Tibial nerve (tissue), 3 donors: ENCODE data around the gene CYP19A1.

Experiments
- CTCF ChIP-seq, 5 experiments: fragments of 200-600 bp in 3 of 5; fragments of 450-650 bp in 2 of 5; sonication (generic) in 3 of 5; IDR thresholded peaks; one replicate each; pipeline ENCODE4 v1.5.1; 2016 to 2019; ENCODE audit warnings: antibody characterized with exemption in 5 of 5, mild to moderate bottlenecking in 3 of 5, moderate library complexity in 2 of 5
- POLR2A ChIP-seq, 2 donors: fragments of 450-650 bp; IDR thresholded peaks; one replicate each; pipeline ENCODE4 v1.6.1; 2017; ENCODE audit warnings: antibody characterized with exemption in 2 of 2, mild to moderate bottlenecking in 2 of 2, moderate library complexity in 2 of 2

GRCh38 chr15:51263116-51263515 lies 75.3 kb downstream of the CYP19A1 start:
- TF ChIP-seq POLR2A (IDR thresholded peaks at IDR 0.05) (no peak), CTCF (IDR thresholded peaks at IDR 0.05) (no peak)
